Transverse colon (tissue), 4 donors: ENCODE data around the gene ZMIZ1.

Source experiments
- EP300 ChIP-seq: sonication (generic); formaldehyde crosslinking; IDR thresholded peaks from one replicate; pipeline ENCODE4 v1.6.1; 2017; ENCODE audit warnings: antibody characterized with exemption, low read depth
- POLR2A ChIP-seq: fragments of 450-650 bp; IDR thresholded peaks from one replicate; pipeline ENCODE4 v1.6.1; 2016; ENCODE audit warnings: antibody characterized with exemption, mild to moderate bottlenecking, moderate library complexity
- POLR2AphosphoS5 ChIP-seq, 3 donors: sonication (generic); formaldehyde crosslinking; IDR thresholded peaks; one replicate each; pipeline ENCODE4 v1.6.1; 2016; ENCODE audit warnings: antibody characterized with exemption in 3 of 3
- TF ChIP-seq, protein P1 (sequence below), 5 experiments: fragments of 200-600 bp in 3 of 5; fragments of 450-650 bp in 2 of 5; sonication (generic) in 3 of 5; IDR thresholded peaks; 1 replicate in 2 of 5; 2 replicates in 3 of 5; pipeline ENCODE4 v1.5.1; 2016 to 2017; ENCODE audit warnings: antibody characterized with exemption in 5 of 5, inconsistent platforms in 3 of 5, mild to moderate bottlenecking in 2 of 5, moderate library complexity in 1 of 5

DNA sequence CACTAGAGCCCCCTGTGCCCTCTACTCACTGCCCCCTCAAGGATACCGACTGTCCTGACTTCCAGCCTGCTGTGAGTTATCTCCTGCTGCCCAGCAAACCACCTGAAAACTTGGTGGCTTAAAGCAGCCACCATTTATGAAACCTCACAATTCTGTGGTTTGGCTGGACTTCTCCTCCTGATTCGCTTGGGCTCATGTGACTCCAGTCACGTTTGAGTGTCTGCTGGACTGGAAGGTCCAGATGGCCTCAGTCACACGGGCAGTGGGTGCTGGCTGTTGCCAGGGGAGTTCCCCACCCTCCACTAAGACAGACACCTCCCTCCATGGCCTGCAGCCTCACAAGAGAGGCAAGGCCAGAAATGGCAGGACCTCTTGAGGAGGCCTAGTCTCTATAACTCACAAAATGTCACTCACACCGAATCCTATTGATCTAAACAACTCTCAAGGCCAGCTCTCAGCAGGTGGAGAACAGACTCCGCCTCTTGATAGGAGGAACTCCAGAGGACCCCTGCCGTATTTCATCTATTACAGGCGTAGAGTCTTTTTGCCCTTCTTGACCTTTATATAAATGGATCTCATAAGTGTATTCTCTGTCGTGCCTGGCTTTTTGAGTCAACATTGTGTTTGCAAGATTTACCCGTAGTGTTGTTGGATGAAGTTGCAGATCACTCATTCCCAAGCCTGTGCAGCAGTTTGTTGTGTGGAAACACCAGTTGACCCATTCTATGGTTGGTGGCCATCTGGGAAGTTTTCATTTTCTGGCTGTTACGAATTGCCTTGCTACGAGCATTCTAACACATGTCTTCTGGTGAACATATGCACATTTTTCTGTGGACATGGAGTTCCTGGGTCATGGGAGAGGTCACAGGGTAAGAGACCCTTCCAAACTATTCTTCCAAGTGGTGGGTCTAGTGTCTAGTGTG lies 48.3 kb downstream of the ZMIZ1 start:
- TF ChIP-seq POLR2A (no peak), EP300 (no peak), POLR2AphosphoS5 (IDR thresholded peaks at IDR 0.05) (peak in 2 of 3 donors; percentile 8 to 41)
- TF ChIP-seq, protein P1, sequence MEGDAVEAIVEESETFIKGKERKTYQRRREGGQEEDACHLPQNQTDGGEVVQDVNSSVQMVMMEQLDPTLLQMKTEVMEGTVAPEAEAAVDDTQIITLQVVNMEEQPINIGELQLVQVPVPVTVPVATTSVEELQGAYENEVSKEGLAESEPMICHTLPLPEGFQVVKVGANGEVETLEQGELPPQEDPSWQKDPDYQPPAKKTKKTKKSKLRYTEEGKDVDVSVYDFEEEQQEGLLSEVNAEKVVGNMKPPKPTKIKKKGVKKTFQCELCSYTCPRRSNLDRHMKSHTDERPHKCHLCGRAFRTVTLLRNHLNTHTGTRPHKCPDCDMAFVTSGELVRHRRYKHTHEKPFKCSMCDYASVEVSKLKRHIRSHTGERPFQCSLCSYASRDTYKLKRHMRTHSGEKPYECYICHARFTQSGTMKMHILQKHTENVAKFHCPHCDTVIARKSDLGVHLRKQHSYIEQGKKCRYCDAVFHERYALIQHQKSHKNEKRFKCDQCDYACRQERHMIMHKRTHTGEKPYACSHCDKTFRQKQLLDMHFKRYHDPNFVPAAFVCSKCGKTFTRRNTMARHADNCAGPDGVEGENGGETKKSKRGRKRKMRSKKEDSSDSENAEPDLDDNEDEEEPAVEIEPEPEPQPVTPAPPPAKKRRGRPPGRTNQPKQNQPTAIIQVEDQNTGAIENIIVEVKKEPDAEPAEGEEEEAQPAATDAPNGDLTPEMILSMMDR (IDR thresholded peaks at IDR 0.05): no peak
